Activated T-helper 2 cell treated with anti-CD3 and anti-CD28 coated beads, Interferon-gamma antibody, Interleukin-2, Interleukin-4, amounts not matched to agents 10 μg/mL and 5 μg/mL and 100 μg/mL, durations not matched to agents 14 hours and 24 hours and 36 hours (primary cell): ENCODE results near the gene TRMT2A. TPM values are rescaled to one million over a fixed set of nuclear protein-coding genes. Genes with fewer than 3 reads are reported as not detected.
A peak's percentile ranks its signal among the peaks of the same experiment; 100 is the strongest.
"Not testable (repeated sequence)": the region's sequence is repeated elsewhere in the genome, so short reads cannot be mapped to it uniquely, and the experiment has no call there.

Experiments used
- DNase-seq: peaks from one replicate; pipeline ENCODE4 v3.0.0; 2021; ENCODE audit warnings: low spot score
- H3K27ac Mint-ChIP-seq: one replicate; pipeline ENCODE4 v1.8.0; 2021; ENCODE audit warnings: mixed read lengths
- H3K27me3 Mint-ChIP-seq: one replicate; pipeline ENCODE4 v1.8.0; 2021; ENCODE audit warnings: low read depth, mixed read lengths
- H3K36me3 Mint-ChIP-seq: one replicate; pipeline ENCODE4 v1.8.0; 2021; ENCODE audit warnings: low read depth, mixed read lengths
- H3K4me1 Mint-ChIP-seq: one replicate; pipeline ENCODE4 v1.8.0; 2021; ENCODE audit warnings: low read depth, mixed read lengths
- H3K4me3 Mint-ChIP-seq: one replicate; pipeline ENCODE4 v1.8.0; 2021; ENCODE audit warnings: low read depth, mild to moderate bottlenecking, moderate library complexity, mixed read lengths
- H3K9me3 Mint-ChIP-seq: one replicate; pipeline ENCODE4 v1.8.0; 2021; ENCODE audit warnings: mixed read lengths
- intact Hi-C: fragments of 100-400 bp; cut with micrococcal nuclease; formaldehyde crosslinking; loops from one replicate; pipeline ENCODE4 v1.15.1; 2023
- total RNA-seq: library from RNA; stranded (reverse); gene quantifications from 2 replicates; pipeline ENCODE4 v1.2.3, GENCODE V29; 2022

The TRMT2A gene
- 94.1 and 103 TPM in 2 replicates for total RNA-seq

- intact Hi-C loops, result loop anchor here (1.0 to 5.0 kb wide), 6 partner anchors 14 to 885 kb away; partner anchors contain the start of genes DGCR8, TANGO2, THAP7 and ZDHHC8
- peak within 1 kb of the TSS; percentile 94 for H3K4me3 Mint-ChIP-seq
- no peaks in the 10 kb centered on the region for H3K9me3 Mint-ChIP-seq
- H3K27me3 Mint-ChIP-seq, result no peaks in the 10 kb centered on the region
- H3K27ac Mint-ChIP-seq, result peak within 1 kb of the TSS; percentile 97
- peaks cover 78% of the 10 kb centered on the region for H3K36me3 Mint-ChIP-seq
- H3K4me1 Mint-ChIP-seq, result peaks cover 21% of the 10 kb centered on the region
- peak; percentile 97 for DNase-seq
Observed at GRCh38 chr22:20116951-20117632, at the start of gene TRMT2A. Gene TRMT2A, minus strand, starts transcription at chr22:20117226. Its CDS starts 320 bp downstream, at chr22:20116906.

- Mint-ChIP-seq H3K27me3 (no peaks in the 10 kb centered on the region), H3K4me3 (no peak overlapping the region), H3K27ac (no peak overlapping the region), H3K36me3 (no peaks in the 10 kb centered on the region), H3K9me3 (peaks cover 5% of the 10 kb centered on the region), H3K4me1 (no peaks in the 10 kb centered on the region)
- intact Hi-C loops, result no loop called here
- DNase-seq, result no peak
Observed at GRCh38 chr22:20166703-20167102, 49.7 kb upstream of the TRMT2A start.

- no peaks in the 10 kb centered on the region for H3K36me3 Mint-ChIP-seq
- no peak for DNase-seq
- no peaks in the 10 kb centered on the region for H3K27me3 Mint-ChIP-seq
- no peak overlapping the region for H3K4me3 Mint-ChIP-seq
- intact Hi-C loops, result no loop called here
- H3K27ac Mint-ChIP-seq, result no peak overlapping the region
- no peaks in the 10 kb centered on the region for H3K4me1 Mint-ChIP-seq
- H3K9me3 Mint-ChIP-seq, result peaks cover 5% of the 10 kb centered on the region
Observed at GRCh38 chr22:20165913-20166312, 48.9 kb upstream of the TRMT2A start.

- intact Hi-C loops, result no loop called here
- H3K4me1 Mint-ChIP-seq, result no peaks in the 10 kb centered on the region
- peaks cover 5% of the 10 kb centered on the region for H3K9me3 Mint-ChIP-seq
- H3K36me3 Mint-ChIP-seq, result no peaks in the 10 kb centered on the region
- H3K4me3 Mint-ChIP-seq, result no peak overlapping the region
- DNase-seq, result no peak
- H3K27me3 Mint-ChIP-seq, result no peaks in the 10 kb centered on the region
- no peak overlapping the region for H3K27ac Mint-ChIP-seq
Observed at GRCh38 chr22:20165421-20165820, 48.4 kb upstream of the TRMT2A start.

GRCh38 chr22:20164863-20165262 lies 47.8 kb upstream of the TRMT2A start:
- Mint-ChIP-seq H3K9me3 (peaks cover 5% of the 10 kb centered on the region), H3K27ac (no peak overlapping the region), H3K4me1 (no peaks in the 10 kb centered on the region), H3K27me3 (no peaks in the 10 kb centered on the region), H3K36me3 (no peaks in the 10 kb centered on the region), H3K4me3 (no peak overlapping the region)
- intact Hi-C loops, result no loop called here
- no peak for DNase-seq

GRCh38 chr22:20160041-20160440 lies 43.0 kb upstream of the TRMT2A start:
- Mint-ChIP-seq H3K27ac (no peak overlapping the region), H3K4me1 (peaks cover 2% of the 10 kb centered on the region), H3K9me3 (peaks cover 5% of the 10 kb centered on the region), H3K27me3 (no peaks in the 10 kb centered on the region), H3K4me3 (no peak overlapping the region), H3K36me3 (no peaks in the 10 kb centered on the region)
- no peak for DNase-seq
- intact Hi-C loops, result no loop called here

GRCh38 chr22:20159531-20159930 lies 42.5 kb upstream of the TRMT2A start:
- H3K4me3 Mint-ChIP-seq, DNase-seq, H3K27me3 Mint-ChIP-seq, H3K9me3 Mint-ChIP-seq, H3K36me3 Mint-ChIP-seq, H3K4me1 Mint-ChIP-seq, H3K27ac Mint-ChIP-seq: not testable (repeated sequence)
- intact Hi-C loops, result loop anchor here (5.0 kb wide), 1 partner anchor 108 kb away; the partner anchor contains the start of gene RTN4R

GRCh38 chr22:20159076-20159475 lies 42.0 kb upstream of the TRMT2A start:
- H3K27ac Mint-ChIP-seq, result no peak overlapping the region

GRCh38 chr22:20158391-20159036 lies 41.5 kb upstream of the TRMT2A start:
- Mint-ChIP-seq H3K27ac (no peak overlapping the region), H3K27me3 (no peaks in the 10 kb centered on the region), H3K4me3 (no peak overlapping the region), H3K36me3 (no peaks in the 10 kb centered on the region), H3K9me3 (no peaks in the 10 kb centered on the region), H3K4me1 (peaks cover 2% of the 10 kb centered on the region)
- no peak for DNase-seq
- intact Hi-C loops, result loop anchor here (5.0 kb wide), 1 partner anchor 109 kb away; the partner anchor contains the start of gene RTN4R

More at GRCh38 chr22:20159076-20159475, 42.0 kb upstream of the TRMT2A start:
- H3K36me3 Mint-ChIP-seq, result no peaks in the 10 kb centered on the region
- peaks cover 1% of the 10 kb centered on the region for H3K9me3 Mint-ChIP-seq
- DNase-seq, result no peak
- no peak overlapping the region for H3K4me3 Mint-ChIP-seq
- H3K27me3 Mint-ChIP-seq, result no peaks in the 10 kb centered on the region
- intact Hi-C loops, result loop anchor here (5.0 kb wide), 1 partner anchor 108 kb away; the partner anchor contains the start of gene RTN4R
- H3K4me1 Mint-ChIP-seq, result peaks cover 2% of the 10 kb centered on the region

GRCh38 chr22:20157430-20158183 lies 40.6 kb upstream of the TRMT2A start:
- Mint-ChIP-seq H3K36me3 (no peaks in the 10 kb centered on the region), H3K4me1 (peaks cover 2% of the 10 kb centered on the region), H3K27ac (no peak overlapping the region), H3K27me3 (no peaks in the 10 kb centered on the region), H3K9me3 (no peaks in the 10 kb centered on the region), H3K4me3 (no peak overlapping the region)
- no peak for DNase-seq
- intact Hi-C loops, result loop anchor here (1.0 to 5.0 kb wide), 2 partner anchors 110 to 128 kb away; partner anchors contain the start of gene RTN4R

GRCh38 chr22:20156611-20157429 lies 39.8 kb upstream of the TRMT2A start:
- DNase-seq, result peak; percentile 77
- H3K27me3 Mint-ChIP-seq, result no peaks in the 10 kb centered on the region
- H3K27ac Mint-ChIP-seq, result no peak overlapping the region
- no peaks in the 10 kb centered on the region for H3K36me3 Mint-ChIP-seq
- intact Hi-C loops, result loop anchor here (1.0 to 5.0 kb wide), 2 partner anchors 110 to 128 kb away; partner anchors contain the start of gene RTN4R
- H3K9me3 Mint-ChIP-seq, result no peaks in the 10 kb centered on the region
- H3K4me1 Mint-ChIP-seq, result peaks cover 2% of the 10 kb centered on the region
- H3K4me3 Mint-ChIP-seq, result no peak overlapping the region

- intact Hi-C loops, result loop anchor here (5.0 kb wide), 1 partner anchor 111 kb away; the partner anchor contains the start of gene RTN4R
- H3K4me1 Mint-ChIP-seq, result peaks cover 2% of the 10 kb centered on the region
- no peak for DNase-seq
- H3K9me3 Mint-ChIP-seq, result no peaks in the 10 kb centered on the region
- no peaks in the 10 kb centered on the region for H3K27me3 Mint-ChIP-seq
- no peaks in the 10 kb centered on the region for H3K36me3 Mint-ChIP-seq
- no peak overlapping the region for H3K27ac Mint-ChIP-seq
- H3K4me3 Mint-ChIP-seq, result no peak overlapping the region
Observed at GRCh38 chr22:20156042-20156389, 39.0 kb upstream of the TRMT2A start.
